Adrenal gland (tissue), 5 donors: ENCODE results near the gene NYNRIN.

Experiments
- POLR2A ChIP-seq, 2 donors: fragments of 450-650 bp; IDR thresholded peaks; one replicate each; pipeline ENCODE4 v1.6.1; 2017; ENCODE audit warnings: antibody characterized with exemption in 2 of 2, mild to moderate bottlenecking in 2 of 2, moderate library complexity in 1 of 2
- TF ChIP-seq, protein P1 (sequence below), 6 experiments: fragments of 450-650 bp in 4 of 6; fragments of 200-600 bp in 2 of 6; sonication (generic) in 1 of 6; IDR thresholded peaks; 1 replicate in 5 of 6; 2 replicates in 1 of 6; pipeline versions ENCODE4 v1.5.1 to v1.8.0; 2016 to 2021; ENCODE audit warnings: antibody characterized with exemption in 6 of 6, mild to moderate bottlenecking in 2 of 6, moderate library complexity in 1 of 6
- donor health status: DM: no; HTN: no; CAD: no.

DNA sequence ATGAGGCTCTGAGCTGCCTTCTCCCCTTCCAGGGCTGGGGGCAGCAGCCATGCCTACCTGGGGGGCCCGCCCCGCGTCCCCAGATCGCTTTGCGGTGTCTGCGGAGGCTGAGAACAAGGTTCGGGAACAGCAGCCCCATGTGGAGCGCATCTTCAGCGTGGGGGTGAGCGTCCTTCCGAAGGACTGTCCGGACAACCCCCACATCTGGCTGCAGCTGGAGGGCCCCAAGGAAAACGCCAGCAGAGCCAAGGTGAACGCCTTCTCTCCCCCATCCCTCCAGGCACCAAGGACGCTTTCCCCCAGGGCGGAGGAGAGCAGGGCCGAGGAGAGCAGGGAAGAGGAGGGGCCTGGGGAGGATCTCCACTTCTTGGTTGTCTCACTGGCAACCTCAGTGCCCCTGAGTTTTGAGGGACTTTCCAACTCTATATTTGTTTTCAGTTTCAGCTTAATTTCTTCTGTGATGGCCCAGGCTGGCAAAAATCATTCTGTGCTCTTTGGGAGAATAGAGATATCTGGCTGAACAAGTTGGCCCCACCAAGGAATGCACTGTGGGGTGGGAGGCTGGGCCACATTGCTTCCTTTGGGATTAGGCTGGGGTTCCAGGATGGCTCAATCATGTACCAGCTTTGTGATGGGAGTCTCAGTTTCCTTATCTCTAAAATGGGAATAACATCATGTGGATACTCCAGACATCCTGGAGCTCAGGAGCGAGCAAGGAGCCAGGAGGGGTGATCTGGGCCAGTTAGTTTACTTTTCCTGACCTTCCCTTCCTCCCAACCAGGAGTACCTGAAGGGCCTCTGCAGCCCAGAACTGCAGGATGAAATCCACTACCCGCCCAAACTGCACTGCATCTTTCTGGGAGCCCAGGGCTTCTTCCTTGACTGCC, 32.1 kb downstream of the NYNRIN start:
- TF ChIP-seq, protein P1, sequence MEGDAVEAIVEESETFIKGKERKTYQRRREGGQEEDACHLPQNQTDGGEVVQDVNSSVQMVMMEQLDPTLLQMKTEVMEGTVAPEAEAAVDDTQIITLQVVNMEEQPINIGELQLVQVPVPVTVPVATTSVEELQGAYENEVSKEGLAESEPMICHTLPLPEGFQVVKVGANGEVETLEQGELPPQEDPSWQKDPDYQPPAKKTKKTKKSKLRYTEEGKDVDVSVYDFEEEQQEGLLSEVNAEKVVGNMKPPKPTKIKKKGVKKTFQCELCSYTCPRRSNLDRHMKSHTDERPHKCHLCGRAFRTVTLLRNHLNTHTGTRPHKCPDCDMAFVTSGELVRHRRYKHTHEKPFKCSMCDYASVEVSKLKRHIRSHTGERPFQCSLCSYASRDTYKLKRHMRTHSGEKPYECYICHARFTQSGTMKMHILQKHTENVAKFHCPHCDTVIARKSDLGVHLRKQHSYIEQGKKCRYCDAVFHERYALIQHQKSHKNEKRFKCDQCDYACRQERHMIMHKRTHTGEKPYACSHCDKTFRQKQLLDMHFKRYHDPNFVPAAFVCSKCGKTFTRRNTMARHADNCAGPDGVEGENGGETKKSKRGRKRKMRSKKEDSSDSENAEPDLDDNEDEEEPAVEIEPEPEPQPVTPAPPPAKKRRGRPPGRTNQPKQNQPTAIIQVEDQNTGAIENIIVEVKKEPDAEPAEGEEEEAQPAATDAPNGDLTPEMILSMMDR (IDR thresholded peaks at IDR 0.05), result no peak
- peak in 1 of 2 donors; percentile 19 for TF ChIP-seq POLR2A (IDR thresholded peaks at IDR 0.05)
